Amniotic stem cell (primary cell): ENCODE measurements around the gene PEX16.

Experiments used
- DNase-seq: peaks from one replicate; lab custom pipeline; 2025; lab: John Stamatoyannopoulos, UW

The PEX16 gene

DNA sequence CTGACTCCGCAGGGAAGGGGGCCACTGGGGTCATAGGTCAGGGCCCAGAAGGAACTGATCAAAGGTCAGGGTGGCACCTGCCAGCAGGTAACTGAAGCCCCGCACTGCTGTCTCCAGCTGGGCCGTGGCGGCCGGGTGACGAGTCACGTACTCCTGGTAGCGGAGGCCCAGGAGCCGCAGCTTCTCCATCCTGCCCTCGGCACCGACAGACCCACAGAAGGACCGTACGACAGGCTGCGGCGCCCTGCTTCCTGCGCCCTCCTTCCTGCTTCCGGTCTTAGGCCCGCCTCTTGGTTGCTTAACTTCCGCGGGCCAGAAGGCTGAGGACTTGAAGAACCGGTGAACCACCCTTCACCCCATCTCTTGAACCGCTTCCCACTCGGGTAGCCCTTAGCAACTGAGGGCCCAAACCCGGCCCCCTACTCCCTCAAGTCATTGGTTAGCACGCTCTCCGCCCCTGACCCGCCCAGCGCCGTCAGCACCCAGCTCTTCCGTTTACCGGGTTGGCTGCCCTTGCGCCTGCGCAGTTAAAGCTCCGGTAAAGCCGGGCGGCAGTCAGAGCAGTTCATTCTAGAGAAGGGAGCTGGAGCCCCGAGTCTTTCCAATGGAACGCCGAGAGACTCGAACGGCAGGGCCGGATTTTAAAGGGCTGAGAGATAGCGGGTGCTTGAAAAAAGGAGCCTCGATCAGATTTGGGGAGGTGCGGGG lies at the start of gene PEX16:
TSS of gene PEX16 (minus strand) at position 255 of the 708 bp plus-strand sequence. CDS start at position 189, 66 bp downstream.
- DNase-seq, result peak; percentile 97

DNA sequence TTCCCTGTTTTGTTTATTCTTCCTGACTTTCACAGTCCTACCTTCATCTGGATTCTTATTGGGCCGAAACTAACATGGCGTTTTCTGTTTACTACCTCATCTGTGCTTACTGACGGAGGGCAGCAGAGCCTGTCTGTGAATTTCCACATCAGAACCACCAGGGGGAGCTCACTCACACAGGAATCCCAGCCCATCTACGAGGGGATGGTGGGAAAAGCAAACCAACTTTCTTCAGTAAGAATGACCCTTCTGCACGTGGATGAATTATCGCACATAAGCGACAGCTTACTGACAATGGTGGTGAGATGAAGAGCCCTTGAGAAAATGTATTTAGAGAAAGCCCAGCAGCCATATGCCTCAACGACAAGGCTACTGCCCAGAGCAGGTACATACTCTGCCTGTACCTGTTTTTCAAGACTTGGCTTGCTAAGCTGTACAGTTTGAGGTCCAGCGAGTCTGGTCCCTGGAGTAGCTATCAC lies 47.3 kb upstream of the PEX16 start:
- peak; percentile 51 for DNase-seq

DNA sequence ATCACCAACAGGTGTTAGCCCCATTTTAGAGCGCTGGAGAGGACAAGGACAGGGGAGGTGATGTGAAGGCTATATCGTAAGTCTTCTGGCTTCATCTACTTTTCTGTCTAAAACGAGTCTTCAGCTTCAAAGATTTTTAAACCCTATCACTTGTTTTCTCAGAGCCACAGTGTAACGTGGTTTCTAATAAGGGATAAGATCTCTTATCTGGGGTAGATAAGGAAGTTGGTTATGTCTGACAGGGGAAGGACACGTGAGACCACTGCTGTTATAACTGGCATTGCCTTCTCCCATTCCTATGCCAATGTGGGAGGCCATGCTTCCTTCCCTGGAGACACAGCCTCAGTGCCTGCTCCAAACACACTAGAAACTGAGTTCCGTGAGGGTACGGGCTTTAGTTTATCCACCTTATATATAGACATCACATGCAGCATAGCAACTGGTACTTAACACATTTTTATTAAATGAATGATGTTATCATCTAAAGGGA lies 44.1 kb upstream of the PEX16 start:
- no peak for DNase-seq

DNA sequence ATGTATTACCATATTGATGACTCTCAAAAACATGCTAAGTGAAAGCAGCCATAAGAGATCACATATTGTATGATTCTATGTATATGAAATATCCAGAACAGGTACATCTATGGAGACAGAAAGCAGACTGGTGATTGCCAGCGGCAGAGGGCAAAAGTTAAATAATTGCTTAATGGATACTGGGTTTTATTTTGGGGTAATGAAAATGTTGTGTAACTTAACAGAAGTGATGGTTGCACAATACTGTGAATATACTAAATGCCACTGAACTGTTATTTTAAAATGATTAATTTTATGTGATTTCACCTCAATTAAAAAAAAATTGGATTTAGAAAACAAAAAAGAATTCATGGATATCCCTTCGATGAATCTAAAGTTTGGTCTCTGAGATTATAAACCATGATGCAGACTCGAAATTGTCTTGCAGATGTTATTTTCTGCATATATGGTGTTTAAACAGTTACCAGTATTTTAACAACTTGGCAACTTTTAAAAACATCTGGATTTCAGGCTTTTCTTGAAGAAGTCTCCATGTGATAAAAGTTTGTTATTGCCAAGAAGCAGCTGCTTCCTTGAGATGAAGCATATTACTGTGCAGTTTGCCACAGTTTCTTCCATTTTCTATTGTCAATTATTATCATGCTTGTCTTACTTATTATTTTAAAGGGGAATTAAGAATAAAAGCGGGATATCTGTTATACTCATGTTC lies 42.9 kb upstream of the PEX16 start:
- no peak for DNase-seq

DNA sequence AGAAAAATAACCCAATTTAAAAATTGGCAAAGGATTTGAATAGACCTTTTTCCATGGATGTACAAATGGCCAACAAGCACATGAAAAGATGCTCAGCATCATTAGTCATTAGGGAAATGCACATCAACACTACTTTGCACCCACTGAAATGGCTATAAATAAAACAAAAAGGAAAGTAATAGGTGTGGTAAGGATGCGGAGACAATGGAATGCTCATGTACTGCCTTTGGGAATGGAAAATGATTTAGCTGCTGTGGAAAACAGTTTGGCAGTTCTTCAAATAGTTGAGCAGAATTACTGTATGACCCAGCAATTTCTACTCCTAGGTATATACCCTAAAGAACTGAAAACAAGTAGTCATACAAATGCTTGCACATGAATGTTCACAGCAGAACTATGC lies 42.2 kb upstream of the PEX16 start:
- no peak for DNase-seq

DNA sequence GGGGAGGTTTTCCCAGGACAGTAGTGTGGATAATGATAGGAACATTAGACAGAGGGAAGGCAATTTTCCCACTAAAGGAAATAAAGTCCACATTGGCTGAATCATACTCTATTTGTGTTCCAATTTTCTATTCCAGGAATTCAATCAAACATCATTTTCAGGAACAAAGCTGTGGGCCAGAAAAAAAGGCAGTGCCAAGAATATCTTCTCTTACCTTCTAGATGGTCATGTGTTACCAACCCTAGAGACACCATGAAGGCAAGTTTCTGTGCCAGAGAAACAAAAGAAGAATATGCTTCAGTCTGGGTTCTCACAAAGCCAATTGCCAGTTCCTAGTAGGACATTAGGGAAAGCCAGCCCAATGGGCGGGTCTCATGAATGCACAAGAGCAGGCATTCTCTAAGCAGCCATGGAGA lies 32.3 kb upstream of the PEX16 start:
- DNase-seq, result no peak

DNA sequence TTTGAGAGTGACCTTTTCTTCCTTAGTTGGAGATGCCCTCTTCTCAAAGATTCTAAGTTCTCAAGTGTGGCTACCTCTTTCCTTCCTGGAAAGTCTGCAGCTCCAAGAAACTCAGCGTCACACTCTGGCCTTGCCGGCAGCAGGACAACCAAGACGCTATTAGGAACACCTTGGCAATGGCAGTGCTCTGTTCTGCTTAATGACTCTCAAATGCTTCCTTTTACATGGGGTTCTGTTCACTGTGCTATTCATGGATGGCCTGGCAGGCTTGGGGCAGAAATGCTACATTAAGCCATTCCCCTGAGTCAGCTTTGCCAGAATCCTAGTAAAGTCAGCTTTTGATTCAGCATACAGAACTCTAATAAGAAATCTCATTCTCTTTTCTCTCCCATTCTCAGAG lies 30.7 kb upstream of the PEX16 start:
- no peak for DNase-seq

DNA sequence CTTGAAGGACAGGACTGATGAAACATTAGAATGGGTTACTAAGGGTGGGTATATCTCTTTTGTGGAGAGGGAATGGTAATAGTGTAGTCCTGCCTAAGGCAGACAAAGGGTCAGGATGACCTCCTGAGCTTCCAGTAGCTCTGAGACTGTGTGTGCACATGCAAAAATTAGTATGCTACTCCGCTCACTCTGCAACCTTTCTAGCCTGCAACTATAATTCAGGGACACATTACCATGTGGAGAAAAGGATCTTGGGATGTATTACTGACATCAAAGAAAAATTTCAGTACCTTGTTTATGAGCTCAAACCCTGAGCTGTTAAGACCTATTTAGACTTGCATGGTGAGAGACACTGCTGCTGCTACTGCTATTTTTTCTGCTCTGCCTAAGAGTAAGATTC lies 30.2 kb upstream of the PEX16 start:
- DNase-seq, result no peak

DNA sequence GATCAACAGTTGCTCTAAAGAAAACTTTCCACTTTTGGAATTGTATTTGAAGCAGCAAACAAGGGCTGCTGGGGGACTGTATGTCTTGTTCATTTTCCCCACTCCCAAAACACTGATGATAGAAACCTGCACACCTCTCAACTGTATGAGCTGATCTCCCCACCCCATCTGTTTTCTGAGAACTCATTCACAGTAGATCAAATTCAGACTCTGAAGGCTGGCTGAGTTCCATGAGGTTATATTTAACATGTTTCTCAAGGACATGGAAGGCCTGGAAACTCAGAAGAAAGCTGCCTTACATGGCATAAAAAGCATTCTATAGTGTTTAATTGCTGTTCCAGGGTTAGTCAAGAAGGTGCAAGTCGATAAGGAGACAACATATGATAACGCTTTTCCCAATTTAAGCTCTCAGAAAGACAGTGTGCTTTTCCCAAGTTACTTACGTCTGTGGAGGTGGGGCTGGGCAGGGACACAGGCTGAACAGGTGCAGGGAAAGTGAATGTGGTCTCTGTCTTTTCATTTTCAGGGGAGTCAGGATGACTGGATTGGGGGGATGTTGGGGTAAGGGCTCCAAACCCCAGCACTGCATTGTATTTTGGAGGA lies 27.8 kb upstream of the PEX16 start:
- DNase-seq, result no peak

DNA sequence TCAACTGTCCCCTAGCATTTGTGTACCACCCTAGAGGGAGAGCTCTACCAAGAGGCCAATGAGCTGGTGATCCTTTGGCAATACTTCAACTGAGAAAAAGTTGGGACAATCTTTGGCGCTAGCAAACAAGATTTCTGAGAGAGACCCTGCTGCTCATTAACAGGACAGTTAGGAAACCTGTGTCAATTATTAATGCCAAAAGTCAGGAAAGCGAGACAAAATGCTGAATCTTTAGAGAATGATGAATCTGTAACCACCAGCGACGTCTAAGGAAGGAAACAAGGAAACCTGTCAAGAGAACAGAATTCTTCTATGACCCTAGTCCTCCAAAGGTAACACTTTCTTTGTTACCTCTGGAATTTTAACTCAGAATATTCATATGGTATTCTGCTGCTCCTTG lies 24.7 kb upstream of the PEX16 start:
- DNase-seq, result no peak

DNA sequence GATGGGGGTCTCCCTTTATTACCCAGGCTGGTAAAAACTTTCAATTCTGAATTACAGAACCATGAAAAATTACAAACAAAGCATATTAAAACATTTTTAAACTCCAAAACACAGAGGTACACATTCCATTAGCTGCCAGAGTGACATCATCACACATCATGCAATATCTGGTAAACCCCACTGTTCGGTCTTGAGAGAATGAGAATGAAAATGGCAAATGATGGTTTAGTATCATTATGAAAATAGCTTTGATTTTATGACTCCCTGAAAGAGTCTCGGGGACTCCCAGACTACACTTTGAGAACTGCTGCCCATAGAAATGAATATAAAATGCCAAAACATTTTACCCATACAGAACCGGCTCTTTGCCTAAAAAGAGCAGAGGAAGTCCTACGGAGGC lies 23.6 kb upstream of the PEX16 start:
- DNase-seq, result no peak

DNA sequence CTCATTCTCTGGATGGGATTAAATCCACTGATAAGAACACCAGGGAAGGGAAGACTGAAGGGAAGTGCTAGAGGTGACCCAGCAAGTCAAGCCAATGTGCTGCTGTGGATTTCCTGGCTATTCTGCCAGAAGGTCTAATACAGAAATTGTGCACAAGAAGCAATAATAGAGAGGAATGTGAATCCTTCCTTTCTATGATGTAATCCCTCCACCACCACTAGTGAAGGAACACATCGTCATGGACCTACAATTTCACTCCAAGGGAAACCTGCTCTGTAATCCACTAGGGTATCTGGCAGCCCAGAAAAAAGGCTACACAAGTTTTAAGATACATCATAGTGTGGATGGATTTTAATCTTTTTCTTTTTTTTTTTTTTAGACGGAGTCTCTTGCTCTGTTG lies 22.2 kb upstream of the PEX16 start:
- DNase-seq, result no peak

DNA sequence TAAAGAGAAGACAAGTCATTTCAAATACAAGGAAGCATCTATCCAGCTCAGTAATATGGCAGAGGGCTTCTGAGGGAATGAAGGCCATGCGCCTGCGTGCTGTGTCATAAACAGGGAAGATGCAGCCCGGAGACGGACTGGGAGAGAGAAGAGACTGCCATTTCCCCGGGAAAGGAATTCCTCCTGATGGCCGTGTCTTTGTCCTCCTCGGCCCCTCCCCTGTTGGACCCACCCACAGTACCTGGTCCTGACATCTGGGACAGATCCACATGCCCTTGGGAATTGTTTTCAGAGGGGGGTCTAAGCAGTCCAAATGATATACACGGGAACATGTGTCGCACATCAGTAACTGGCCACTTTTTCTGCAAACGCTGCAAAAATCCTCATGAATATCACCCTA lies 20.2 kb upstream of the PEX16 start:
- no peak for DNase-seq

DNA sequence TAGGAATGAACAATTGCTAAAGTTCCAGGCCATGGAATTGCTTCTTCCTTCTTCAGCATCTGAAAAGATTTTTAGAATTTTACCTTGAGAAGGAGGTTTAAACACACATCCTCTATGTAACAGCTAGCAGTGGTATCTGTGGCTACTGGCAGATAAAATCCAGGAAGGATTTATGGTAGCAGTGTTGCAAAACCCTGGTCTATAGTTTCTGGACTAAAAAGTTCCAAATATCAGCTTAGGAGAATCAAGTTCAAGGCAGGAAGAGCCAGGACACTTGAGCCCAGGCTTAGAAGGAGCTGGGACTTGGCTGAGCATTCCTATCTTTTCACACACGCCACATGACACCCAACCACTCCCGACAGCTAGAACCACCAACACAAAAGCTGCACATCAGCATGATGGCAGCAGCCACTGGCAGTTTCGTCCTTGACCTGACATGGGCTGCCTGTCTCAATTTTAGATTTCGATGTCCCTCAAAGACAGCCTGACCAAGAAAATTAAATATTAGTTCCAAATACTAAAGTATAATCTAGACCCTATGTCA lies 18.9 kb upstream of the PEX16 start:
- no peak for DNase-seq

DNA sequence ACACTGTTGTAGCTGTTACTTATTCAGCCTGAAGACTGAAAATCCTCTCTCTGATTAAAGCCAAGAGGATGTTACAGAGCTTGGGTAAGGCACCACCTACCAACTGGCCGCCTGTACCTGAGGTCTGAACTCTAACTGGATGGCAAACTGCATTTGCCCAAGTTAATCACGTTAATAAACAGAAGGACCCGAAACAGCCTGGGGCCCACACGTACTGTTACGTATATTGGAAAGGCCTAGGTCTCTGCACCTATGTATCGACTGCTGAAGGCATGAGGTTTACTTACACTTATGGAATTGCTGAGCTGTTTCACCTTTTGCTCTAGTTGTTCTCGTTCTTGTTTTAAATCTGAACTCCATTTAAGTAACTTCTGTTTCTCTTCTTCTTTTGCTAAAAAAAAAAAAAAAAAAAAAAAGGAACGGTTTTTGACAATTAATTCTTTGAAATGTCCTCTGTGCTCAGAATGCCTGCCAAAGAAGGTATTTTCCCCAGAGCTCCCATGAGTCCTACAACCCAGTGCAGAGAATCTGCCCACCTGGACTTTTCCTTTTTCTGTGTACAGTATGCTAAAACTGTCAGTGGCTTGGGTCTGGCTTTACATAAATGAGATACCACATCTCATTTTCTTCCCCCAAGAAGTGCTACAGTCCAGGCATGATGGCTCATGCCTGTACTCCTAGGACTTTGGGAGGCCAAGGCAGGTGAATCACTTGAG lies 17.8 kb upstream of the PEX16 start:
- no peak for DNase-seq

DNA sequence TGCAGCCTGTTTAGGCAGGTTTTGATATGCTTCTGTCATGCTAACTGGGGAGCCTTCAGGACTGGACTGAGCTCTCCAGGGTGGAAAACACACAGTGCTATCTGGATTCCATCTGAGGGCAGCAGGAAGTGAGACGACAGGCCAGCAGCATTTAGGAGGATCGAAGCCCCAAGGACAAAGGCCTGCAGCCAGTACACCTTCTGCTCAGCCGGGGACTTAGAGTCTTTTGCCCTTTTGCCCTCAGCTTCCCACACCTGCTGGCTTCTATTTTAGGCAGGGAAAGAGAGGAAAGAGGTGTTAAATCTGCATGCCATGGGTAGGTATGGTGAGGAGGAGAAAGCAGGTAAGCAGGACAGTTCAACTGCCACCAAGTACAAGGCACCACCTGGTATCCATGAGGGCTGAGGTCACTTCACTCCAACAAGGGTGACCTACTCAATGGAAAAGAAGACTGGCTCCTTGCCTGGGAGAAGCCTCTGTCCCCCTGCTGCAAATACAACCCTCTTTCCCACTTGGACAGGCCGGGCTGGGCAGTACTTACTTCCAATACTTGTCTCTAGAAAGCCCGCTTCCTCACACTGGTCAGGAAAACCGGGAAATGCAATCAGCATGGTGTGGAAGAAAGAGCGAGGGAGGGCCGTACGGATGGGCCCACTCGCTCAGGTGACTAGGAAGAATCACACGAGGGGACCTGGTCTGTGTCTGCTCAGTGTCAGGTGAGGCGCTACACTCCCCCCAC lies 17.1 kb upstream of the PEX16 start:
- DNase-seq, result no peak

DNA sequence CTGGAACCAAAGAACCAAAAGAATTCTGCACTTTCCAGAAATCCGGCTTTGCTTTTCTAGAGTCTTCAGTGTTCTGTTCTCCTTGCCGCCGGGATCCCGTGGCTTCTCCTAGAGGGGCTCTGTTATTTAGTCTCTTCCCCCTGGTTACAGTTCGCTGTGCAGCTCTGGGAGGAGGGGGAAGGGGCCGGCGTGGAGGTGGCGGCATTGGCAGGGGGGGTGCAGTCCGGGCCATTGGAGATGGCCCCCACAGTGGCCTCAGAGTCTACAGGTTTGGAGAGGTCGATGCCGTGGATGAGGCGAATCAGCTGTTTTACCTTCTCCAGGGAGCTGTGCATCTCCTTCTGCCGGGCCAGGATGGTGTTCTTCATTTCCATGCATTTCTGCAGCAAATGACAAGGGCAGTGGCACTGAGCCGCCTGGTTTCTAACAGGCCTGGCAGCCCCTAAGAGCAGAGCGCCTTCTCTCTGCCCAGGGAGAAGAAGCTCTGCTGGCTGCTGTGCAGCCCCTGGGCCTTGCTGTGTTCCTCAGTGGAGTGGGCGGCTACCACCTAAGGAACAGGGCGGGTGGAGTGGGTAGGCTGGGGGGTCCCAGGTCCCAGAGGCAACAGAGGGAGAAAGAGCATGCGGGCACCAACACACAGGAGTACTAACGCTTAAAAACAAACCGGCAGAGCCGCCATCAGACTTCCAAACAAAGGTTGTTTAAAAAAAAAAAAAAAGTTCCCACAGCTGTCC lies 16.3 kb upstream of the PEX16 start:
- no peak for DNase-seq

DNA sequence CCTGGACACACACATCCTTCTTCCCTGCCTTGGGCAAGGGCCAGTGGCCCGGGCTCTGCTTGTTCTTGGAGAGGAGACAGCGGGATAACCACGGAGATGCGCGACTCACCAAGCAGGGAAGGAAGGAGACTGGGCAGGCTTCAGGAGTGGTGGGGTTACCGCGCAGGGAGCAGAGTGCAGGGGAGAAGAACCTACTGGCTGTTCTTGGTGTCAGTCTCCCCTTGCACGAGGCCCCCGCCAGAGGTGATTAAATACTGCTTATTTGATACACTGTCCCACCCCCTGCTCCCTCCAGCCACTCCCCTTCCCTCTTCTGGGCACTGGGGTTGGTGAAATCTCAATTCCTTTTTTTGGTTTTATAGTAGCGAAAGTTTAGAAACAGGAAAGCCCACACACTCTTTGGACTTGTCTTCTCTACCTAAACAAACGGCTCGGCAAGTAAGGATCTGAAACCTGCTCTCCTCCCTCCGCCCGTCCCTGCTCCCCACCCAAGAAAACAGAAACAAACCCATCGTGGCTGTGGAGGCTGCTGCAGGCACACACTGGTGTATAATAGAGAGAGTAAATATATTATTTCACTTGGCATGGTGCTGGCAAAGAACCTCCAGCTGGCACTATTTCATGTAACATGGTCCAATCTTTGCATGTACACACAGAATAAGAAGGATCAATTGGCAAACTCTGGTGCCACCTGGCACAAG lies 15.6 kb upstream of the PEX16 start:
- no peak for DNase-seq

DNA sequence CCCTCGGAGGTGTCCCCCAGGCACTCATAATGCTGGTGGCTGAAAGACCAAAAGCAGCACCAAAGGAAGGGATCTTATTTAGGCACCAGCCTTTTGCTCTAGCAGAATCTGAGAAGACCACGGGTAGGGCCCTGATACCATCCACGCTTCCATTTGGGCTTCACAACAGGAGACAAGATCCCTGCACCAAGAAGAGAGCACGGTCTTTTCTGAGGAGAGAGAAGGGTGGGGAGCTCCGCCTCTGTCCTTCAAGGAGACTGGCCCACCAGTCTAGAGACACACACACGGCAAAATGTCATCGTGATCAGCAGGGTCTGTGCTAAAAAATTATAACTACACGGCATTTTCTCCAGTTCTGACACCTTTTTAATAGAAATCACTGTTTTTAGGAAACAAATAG lies 14.5 kb upstream of the PEX16 start:
- no peak for DNase-seq

DNA sequence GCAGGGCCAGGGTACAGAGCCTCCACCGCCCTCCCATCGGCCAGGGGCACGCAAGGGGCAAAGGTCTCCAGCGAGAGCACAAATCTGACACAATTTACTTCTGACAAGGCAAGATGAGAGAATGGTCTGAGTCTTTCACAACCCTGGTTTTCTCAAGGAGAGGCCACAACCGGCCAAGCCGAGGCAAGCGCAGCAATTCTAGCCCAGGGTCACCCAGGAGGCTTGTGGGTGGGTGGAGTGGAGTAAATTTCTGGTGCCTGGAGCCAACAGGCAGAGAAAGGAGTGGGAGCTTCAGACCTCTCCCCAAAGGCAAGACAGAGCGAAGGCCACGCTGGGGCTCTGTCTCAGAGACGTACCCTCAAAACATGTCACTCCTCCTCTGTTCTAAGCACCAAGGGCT lies 14.1 kb upstream of the PEX16 start:
- DNase-seq, result no peak
